Vagina (tissue), 2 donors: ENCODE measurements around the gene UBXN2A. TPM values are rescaled to one million over a fixed set of nuclear protein-coding genes. Genes with fewer than 3 reads are reported as not detected.

ENCODE experiments used
- DNase-seq, 2 donors: peaks; one replicate each; pipeline ENCODE4 v3.0.0-alpha.2; 2017; ENCODE audit errors: extremely low spot score in 2 of 2
- H3K27ac ChIP-seq: fragments of 200-600 bp; sonication (generic); one replicate; pipeline ENCODE4 v1.5.1; 2019
- H3K27me3 ChIP-seq: fragments of 200-600 bp; sonication (generic); one replicate; pipeline ENCODE4 v1.5.1; 2019
- H3K36me3 ChIP-seq, 2 donors: fragments of 200-600 bp; sonication (generic); one replicate each; pipeline ENCODE4 v1.5.1; 2017 to 2019
- H3K4me1 ChIP-seq: fragments of 200-600 bp; sonication (generic); one replicate; pipeline ENCODE4 v1.5.1; 2019
- H3K4me3 ChIP-seq, 2 donors: fragments of 200-600 bp; sonication (generic); 1 replicate in 1 of 2; 2 replicates in 1 of 2; pipeline ENCODE4 v1.5.1; 2016 to 2019
- H3K9me3 ChIP-seq: fragments of 200-600 bp; sonication (generic); one replicate; pipeline ENCODE4 v1.5.1; 2019
- POLR2A ChIP-seq, 2 donors: fragments of 450-650 bp; IDR thresholded peaks; one replicate each; pipeline ENCODE4 v1.6.1; 2017; ENCODE audit warnings: antibody characterized with exemption in 2 of 2, mild to moderate bottlenecking in 2 of 2, moderate library complexity in 2 of 2
- POLR2AphosphoS5 ChIP-seq, 2 donors: sonication (generic); formaldehyde crosslinking; IDR thresholded peaks; one replicate each; pipeline ENCODE4 v1.9.0; 2017; ENCODE audit warnings: antibody characterized with exemption in 2 of 2, mild to moderate bottlenecking in 2 of 2, low read depth in 1 of 2; ENCODE audit not compliant: insufficient read depth in 1 of 2
- intact Hi-C: fragments of 100-400 bp; cut with DNase I; formaldehyde crosslinking; loops from one replicate; pipeline ENCODE4 v1.15.1; 2023
- total RNA-seq: library from RNA; depleted of rRNA; stranded (reverse); fragments of >200 nt; gene quantifications from one replicate; pipeline ENCODE4 v1.2.3, GENCODE V29; 2016
- TF ChIP-seq, protein P1 (sequence below), 3 experiments: fragments of 450-650 bp in 2 of 3; fragments of 200-600 bp in 1 of 3; sonication (generic) in 1 of 3; IDR thresholded peaks; one replicate each; pipeline ENCODE4 v1.5.1; 2017 to 2019; ENCODE audit warnings: antibody characterized with exemption in 3 of 3, mild to moderate bottlenecking in 2 of 3, moderate library complexity in 2 of 3

UBXN2A gene
- total RNA-seq, 1 donor from 2014 or later: 12.5 TPM

DNA sequence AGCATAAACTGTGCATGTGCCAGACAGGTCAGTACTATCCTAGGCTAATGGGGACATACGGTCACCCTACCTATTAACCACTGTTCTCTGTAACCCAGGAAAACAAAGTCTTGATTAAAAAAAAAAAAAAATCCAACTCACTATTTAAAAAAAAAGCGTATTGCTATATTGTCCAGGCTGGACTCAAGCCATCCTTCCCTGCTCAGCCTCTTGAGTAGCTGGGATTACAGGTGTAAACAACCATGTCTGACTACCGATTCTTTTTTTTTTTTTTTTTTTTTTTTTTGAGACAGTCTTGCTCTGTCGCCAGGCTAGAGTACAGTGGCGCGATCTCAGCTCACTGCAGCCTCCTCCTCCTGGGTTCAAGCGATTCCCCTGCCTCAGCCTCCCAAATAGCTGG is 24.9 kb upstream of the UBXN2A start:
- Histone ChIP-seq H3K27ac (no peak overlapping the region), H3K36me3 (no peaks in the 10 kb centered on the region), H3K27me3 (no peaks in the 10 kb centered on the region), H3K9me3 (no peaks in the 10 kb centered on the region), H3K4me1 (peaks cover 40% of the 10 kb centered on the region), H3K4me3 (no peak overlapping the region)
- DNase-seq: no peak
- TF ChIP-seq POLR2AphosphoS5 (IDR thresholded peaks at IDR 0.05; ENCODE audit: insufficient read depth in 1 of 2, low read depth in 1 of 2) (no peak), POLR2A (IDR thresholded peaks at IDR 0.05) (no peak)
- TF ChIP-seq, protein P1, sequence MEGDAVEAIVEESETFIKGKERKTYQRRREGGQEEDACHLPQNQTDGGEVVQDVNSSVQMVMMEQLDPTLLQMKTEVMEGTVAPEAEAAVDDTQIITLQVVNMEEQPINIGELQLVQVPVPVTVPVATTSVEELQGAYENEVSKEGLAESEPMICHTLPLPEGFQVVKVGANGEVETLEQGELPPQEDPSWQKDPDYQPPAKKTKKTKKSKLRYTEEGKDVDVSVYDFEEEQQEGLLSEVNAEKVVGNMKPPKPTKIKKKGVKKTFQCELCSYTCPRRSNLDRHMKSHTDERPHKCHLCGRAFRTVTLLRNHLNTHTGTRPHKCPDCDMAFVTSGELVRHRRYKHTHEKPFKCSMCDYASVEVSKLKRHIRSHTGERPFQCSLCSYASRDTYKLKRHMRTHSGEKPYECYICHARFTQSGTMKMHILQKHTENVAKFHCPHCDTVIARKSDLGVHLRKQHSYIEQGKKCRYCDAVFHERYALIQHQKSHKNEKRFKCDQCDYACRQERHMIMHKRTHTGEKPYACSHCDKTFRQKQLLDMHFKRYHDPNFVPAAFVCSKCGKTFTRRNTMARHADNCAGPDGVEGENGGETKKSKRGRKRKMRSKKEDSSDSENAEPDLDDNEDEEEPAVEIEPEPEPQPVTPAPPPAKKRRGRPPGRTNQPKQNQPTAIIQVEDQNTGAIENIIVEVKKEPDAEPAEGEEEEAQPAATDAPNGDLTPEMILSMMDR (IDR thresholded peaks at IDR 0.05): no peak
- intact Hi-C loops: no loop called here

DNA sequence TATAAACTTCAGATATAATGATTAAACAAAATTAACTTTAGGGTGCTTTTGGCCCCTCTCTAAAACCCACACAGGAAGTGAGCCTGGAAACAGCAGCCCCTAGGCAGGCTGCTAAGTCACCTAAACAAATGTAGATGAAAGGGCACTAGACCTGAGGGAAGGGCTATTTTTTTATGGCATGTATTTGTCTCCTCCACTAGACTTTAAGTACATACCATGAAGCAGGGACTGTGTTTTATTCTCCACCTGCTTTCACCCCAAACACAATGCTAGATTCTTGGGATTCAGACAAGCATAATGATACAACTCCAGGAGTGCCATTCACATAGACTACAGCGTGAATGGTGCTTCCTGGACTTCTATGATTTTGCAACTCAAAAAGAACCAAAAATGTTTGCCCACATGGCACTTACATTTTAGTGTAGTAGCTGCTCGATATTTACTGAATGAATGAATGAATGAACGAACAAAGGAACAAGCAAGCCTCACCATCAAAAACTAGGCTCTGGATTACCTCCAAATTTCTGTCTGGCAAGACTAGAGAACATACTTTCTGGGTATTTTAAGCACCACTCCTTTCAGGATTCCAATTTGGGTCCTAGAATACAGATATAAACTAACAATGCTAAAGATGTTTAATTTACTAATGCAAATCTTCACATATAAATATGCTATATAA is 23.4 kb upstream of the UBXN2A start:
- no peak overlapping the region for H3K4me3 ChIP-seq
- no peaks in the 10 kb centered on the region for H3K9me3 ChIP-seq
- no peak for DNase-seq
- H3K27ac ChIP-seq: no peak overlapping the region
- H3K27me3 ChIP-seq: no peaks in the 10 kb centered on the region
- peaks cover 54% of the 10 kb centered on the region for H3K4me1 ChIP-seq
- intact Hi-C loops: no loop called here
- H3K36me3 ChIP-seq: no peaks in the 10 kb centered on the region
- TF ChIP-seq, protein P1 (IDR thresholded peaks at IDR 0.05): no peak
- TF ChIP-seq POLR2A (IDR thresholded peaks at IDR 0.05): no peak
- no peak for TF ChIP-seq POLR2AphosphoS5 (IDR thresholded peaks at IDR 0.05; ENCODE audit: insufficient read depth in 1 of 2, low read depth in 1 of 2)

DNA sequence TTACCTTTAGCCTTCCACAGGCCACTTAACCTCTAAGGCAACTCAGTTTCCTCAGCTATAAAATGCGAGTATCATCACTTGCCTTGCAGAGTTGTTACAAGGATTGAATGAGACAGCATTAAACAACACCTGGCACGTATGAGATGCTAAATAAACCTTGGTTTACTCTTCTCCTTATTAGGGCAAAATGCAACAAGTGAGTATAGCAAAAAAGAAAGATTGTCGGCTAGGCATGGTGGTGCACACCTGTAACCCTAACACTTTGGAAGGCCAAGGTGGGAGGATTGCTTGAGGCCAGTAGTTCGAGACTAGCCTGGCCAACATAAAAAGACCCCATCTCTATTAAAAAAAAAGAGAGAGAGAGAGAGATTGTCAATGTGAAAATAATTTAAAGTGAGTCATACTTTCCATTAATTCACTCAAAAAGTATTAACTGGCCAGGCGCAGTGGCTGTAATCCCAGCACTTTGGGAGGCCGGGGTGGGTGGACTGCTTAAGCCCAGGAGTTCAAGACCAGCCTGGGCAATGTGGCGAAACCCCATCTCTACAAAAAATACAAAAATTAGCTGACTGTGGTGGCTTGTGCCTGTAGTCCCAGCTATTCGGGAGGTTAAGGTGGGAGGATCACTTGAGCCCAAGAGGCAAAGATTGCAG is 21.3 kb upstream of the UBXN2A start:
- Histone ChIP-seq H3K4me3 (no peak overlapping the region), H3K27ac (no peak overlapping the region), H3K36me3 (no peaks in the 10 kb centered on the region), H3K4me1 (peaks cover 59% of the 10 kb centered on the region), H3K27me3 (no peaks in the 10 kb centered on the region), H3K9me3 (no peaks in the 10 kb centered on the region)
- intact Hi-C loops: no loop called here
- TF ChIP-seq, protein P1 (IDR thresholded peaks at IDR 0.05): no peak
- no peak for TF ChIP-seq POLR2AphosphoS5 (IDR thresholded peaks at IDR 0.05; ENCODE audit: insufficient read depth in 1 of 2, low read depth in 1 of 2)
- no peak for DNase-seq

DNA sequence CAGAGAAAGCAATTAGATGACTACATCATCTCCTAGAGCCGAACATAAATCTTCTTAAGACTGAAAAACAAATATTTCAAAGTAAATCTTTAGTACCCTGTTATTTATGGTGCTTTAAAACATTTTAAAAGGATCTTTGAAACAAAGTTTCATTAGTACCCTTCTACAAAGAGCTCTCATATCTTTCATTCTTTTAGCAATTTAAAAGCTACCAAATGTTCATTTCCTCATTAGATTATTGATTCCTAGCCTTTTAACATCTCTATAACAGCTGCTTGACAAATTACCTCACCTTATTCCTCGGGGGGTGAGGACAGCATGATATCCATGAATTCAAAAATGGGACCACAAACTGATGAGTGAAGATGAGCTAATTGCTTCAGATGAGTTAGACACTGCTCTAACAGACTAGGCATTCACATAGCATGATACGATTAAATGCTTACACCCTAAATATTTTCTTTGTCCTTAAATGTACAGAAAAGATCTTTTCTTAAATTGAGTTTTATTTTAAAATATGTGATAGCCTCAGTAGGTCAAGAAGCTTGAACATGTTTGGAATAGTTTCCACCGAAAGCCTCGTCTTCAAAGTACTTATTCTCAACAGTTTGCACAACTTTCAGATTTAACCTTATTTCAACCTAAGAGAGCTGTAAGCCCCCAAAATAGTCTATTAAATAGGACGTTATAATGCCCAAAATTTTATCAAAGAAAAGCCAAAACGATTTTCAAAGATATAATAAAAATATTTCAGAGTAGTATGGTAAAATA is 15.5 kb upstream of the UBXN2A start:
- TF ChIP-seq POLR2AphosphoS5 (IDR thresholded peaks at IDR 0.05; ENCODE audit: insufficient read depth in 1 of 2, low read depth in 1 of 2): no peak
- TF ChIP-seq, protein P1 (IDR thresholded peaks at IDR 0.05): no peak
- TF ChIP-seq POLR2A (IDR thresholded peaks at IDR 0.05): no peak
- peak overlapping the region; percentile 99 for H3K27ac ChIP-seq
- DNase-seq: no peak

More for the DNA sequence above, 15.5 kb upstream of the UBXN2A start:
- intact Hi-C loops: loop anchor here (10.0 kb wide), 1 partner anchor 120 kb away; the partner anchor contains the start of genes FKBP1B and WDCP
- Histone ChIP-seq H3K4me3 (peak overlapping the region in 1 of 2 donors; percentile 93), H3K4me1 (peaks cover 57% of the 10 kb centered on the region), H3K36me3 (no peaks in the 10 kb centered on the region), H3K9me3 (no peaks in the 10 kb centered on the region), H3K27me3 (no peaks in the 10 kb centered on the region)
